Suprapubic skin (tissue), 4 donors: ENCODE results near the gene ZFR.

Experiments used
- POLR2A ChIP-seq, 2 donors: fragments of 450-650 bp; IDR thresholded peaks; one replicate each; pipeline ENCODE4 v1.6.1; 2017; ENCODE audit warnings: antibody characterized with exemption in 2 of 2, mild to moderate bottlenecking in 2 of 2, moderate library complexity in 2 of 2
- POLR2AphosphoS5 ChIP-seq, 3 donors: sonication (generic); formaldehyde crosslinking; IDR thresholded peaks; one replicate each; pipeline ENCODE4 v1.6.1; 2017; ENCODE audit warnings: antibody characterized with exemption in 3 of 3
- TF ChIP-seq, protein P1 (sequence below), 2 donors: fragments of 200-600 bp in 1 of 2; fragments of 450-650 bp in 1 of 2; sonication (generic) in 1 of 2; IDR thresholded peaks; one replicate each; pipeline ENCODE4 v1.5.1; 2016 to 2019; ENCODE audit warnings: antibody characterized with exemption in 2 of 2, mild to moderate bottlenecking in 1 of 2, moderate library complexity in 1 of 2

DNA sequence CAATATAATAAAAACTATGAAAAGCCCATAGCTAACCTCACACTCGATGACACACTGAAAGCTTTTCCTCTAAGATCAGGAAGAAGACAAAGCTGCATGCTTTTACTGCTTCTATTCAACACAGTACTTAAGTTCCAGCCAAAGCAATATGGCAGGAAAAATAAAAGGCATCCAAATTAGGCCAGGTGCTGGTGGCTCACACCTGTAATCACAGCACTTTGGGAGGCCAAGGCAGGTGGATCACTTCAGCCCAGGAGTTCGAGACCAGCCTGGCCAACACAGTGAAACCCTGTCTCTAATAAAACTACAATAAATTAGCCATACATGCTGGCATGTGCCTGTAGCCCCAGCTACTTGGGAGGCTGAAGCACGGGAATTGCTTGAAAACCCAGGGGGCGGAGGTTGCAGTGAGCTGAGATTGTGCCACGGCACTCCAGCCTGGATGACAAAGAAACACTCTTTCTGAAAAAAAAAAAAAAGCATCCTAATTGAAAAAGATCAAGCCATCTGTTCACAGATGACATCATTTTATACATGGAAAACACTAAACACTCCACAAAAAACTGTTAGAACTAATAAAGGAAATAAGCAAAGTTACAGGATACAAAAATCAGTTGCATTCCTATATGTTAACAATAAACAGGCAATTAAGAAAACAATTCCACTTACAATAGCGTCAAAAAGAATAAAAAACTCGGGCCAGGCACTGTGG lies 17.9 kb downstream of the ZFR start:
- TF ChIP-seq, protein P1, sequence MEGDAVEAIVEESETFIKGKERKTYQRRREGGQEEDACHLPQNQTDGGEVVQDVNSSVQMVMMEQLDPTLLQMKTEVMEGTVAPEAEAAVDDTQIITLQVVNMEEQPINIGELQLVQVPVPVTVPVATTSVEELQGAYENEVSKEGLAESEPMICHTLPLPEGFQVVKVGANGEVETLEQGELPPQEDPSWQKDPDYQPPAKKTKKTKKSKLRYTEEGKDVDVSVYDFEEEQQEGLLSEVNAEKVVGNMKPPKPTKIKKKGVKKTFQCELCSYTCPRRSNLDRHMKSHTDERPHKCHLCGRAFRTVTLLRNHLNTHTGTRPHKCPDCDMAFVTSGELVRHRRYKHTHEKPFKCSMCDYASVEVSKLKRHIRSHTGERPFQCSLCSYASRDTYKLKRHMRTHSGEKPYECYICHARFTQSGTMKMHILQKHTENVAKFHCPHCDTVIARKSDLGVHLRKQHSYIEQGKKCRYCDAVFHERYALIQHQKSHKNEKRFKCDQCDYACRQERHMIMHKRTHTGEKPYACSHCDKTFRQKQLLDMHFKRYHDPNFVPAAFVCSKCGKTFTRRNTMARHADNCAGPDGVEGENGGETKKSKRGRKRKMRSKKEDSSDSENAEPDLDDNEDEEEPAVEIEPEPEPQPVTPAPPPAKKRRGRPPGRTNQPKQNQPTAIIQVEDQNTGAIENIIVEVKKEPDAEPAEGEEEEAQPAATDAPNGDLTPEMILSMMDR (IDR thresholded peaks at IDR 0.05) = no peak
- TF ChIP-seq POLR2AphosphoS5 (IDR thresholded peaks at IDR 0.05) (no peak), POLR2A (IDR thresholded peaks at IDR 0.05) (no peak)
